ENCODE data around the gene GNA14. TPM values are rescaled to one million over a fixed set of nuclear protein-coding genes. Genes with fewer than 3 reads are reported as not detected.
"Not testable (repeated sequence)": the region's sequence is repeated elsewhere in the genome, so short reads cannot be mapped to it uniquely, and the experiment has no call there.

GNA14 gene
- total RNA-seq, 3 donors from 2014 or later: 0.11 TPM; not detected in 1

DNA sequence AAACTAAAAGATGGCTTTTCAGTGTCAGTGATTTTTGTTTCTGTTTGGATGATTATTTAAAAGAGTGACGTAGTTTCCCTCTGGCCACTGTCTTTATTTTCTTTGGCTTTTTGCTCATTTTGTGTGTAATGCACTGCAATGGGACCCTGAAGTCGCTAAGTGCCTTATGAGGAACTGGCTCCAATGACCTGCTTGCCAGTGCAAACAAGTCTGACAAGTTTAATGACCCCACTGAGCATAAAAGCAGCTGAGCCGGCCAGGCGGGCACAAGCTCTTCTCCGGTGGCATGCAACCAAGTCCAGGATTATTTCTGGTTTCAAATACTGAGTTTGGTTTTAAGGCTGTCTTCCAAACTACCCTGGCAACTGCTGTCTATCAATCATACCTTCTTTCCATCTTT lies 15.6 kb upstream of the GNA14 start:
- no peaks in the 10 kb centered on the region for H3K9me3 Mint-ChIP-seq
- peaks cover 2% of the 10 kb centered on the region for H3K4me1 Mint-ChIP-seq (ENCODE audit: low read depth)
- ATAC-seq: no peak
- peaks cover 6% of the 10 kb centered on the region for H3K27me3 Mint-ChIP-seq (ENCODE audit: low read depth)
- DNase-seq: no peak
- H3K36me3 Mint-ChIP-seq (ENCODE audit: insufficient read depth): no peaks in the 10 kb centered on the region
- no peak overlapping the region for H3K4me3 Mint-ChIP-seq

DNA sequence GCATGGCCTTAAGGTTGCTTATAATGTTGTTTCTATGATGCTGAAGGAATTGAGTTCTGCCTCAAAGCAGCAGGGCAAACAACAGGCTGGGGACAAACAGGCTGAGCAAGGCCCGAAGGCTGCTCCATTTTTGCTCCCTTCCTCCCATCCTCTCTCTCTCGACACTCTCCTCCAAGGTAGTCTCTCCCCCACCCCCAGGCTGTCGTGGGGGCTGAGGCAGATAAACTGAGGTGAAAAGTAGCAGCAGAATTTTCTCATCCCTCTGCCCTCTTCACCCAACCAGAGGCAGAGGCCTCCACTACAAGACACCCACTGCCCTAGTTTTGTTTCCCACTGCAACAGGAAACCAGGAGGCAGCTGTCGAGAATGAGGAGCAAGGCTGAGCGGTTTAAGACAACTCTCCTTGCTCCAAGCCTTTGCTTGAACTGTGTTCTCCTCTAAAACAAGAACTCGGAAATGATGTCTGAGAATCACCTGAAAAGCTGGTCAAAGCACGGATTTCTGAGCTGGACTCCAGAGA lies 13.5 kb upstream of the GNA14 start:
- H3K4me3 Mint-ChIP-seq: no peak overlapping the region
- H3K9me3 Mint-ChIP-seq: no peaks in the 10 kb centered on the region
- ATAC-seq: no peak
- H3K36me3 Mint-ChIP-seq (ENCODE audit: insufficient read depth): no peaks in the 10 kb centered on the region
- H3K4me1 Mint-ChIP-seq (ENCODE audit: low read depth): peaks cover 2% of the 10 kb centered on the region
- H3K27me3 Mint-ChIP-seq (ENCODE audit: low read depth): peaks cover 6% of the 10 kb centered on the region
- no peak for DNase-seq

DNA sequence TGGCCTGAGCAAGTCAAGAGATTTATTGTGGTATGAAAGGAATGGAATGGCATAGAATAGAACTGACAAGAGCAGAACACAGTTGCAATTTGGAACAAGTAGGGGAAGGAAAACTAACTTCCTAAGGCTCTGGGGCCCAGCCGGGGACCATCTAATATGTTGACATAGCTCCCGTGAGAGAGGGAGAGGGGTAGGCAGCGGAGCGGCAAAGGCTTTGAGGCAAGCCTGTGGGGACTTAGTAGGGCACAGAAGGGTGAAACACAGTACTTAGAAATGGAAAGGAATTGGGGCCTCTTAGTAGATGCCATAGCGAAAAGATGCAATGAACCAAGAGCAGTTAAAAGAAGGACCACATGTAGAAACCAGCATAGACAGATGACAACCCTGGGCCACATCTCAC lies 11.8 kb upstream of the GNA14 start:
- no peaks in the 10 kb centered on the region for H3K9me3 Mint-ChIP-seq
- ATAC-seq (no peak), DNase-seq (no peak)
- no peak overlapping the region for H3K4me3 Mint-ChIP-seq
- peaks cover 9% of the 10 kb centered on the region for H3K27me3 Mint-ChIP-seq (ENCODE audit: low read depth)
- H3K4me1 Mint-ChIP-seq (ENCODE audit: low read depth): peaks cover 2% of the 10 kb centered on the region
- H3K36me3 Mint-ChIP-seq (ENCODE audit: insufficient read depth): no peaks in the 10 kb centered on the region

DNA sequence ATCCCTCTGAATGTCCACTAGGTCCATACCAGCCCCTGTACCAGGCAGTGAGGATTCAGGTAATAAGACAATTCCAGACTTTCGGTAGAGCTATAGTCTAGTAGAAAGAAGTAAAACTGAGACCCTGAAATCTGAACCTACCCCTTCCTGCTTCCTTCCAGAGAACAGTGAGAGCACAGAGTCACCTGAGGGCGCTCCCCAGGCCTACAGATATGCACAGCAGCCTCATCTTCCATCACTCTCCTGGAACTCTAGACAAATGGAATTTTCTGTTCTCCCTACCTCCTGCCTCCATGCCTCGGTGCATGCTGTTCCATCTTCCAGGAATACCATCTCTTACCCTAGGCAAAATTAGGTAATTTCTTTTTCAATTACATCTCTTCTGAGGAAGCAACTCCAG lies 3.1 kb upstream of the GNA14 start:
- H3K27me3 Mint-ChIP-seq (ENCODE audit: low read depth): peaks cover 31% of the 10 kb centered on the region
- no peak for ATAC-seq
- no peaks in the 10 kb centered on the region for H3K9me3 Mint-ChIP-seq
- no peaks in the 10 kb centered on the region for H3K36me3 Mint-ChIP-seq (ENCODE audit: insufficient read depth)
- H3K4me1 Mint-ChIP-seq (ENCODE audit: low read depth): peaks cover 15% of the 10 kb centered on the region
- DNase-seq: no peak
- no peak overlapping the region for H3K4me3 Mint-ChIP-seq

DNA sequence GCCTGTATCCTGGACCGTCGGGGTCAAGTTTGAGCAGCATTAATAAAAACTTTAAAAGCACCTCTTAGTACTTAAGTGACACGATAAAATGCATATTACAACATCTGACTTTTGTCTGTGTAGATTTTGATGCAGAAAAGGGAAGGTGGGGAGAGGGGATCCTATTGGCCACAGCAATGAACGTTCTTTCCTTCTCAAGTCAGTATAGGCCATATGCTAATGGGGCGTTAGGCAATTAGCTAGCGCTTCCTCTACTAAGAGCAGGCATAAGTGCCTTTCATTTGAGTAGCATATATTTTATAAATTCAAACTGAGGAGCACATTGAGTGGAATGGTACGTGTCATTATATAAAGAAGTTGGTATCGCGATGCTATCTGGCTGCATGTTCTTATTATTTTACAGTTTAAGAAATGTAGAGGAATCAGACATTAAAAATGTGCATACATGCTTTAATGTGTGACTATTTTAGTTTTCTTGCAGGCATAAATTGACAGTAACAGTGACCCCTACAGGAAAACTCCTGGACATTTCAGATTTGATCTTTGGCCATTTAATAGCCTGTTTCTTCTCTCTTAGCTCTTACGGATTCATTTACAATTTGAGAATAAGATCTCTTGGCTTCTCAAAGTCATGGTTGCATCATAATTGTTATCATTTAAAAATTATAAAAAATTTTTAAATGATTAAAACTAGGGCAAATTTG lies 1.1 kb upstream of the GNA14 start:
- Mint-ChIP-seq H3K27me3 (ENCODE audit: low read depth) (peaks cover 45% of the 10 kb centered on the region), H3K36me3 (ENCODE audit: insufficient read depth) (no peaks in the 10 kb centered on the region), H3K9me3 (no peaks in the 10 kb centered on the region), H3K4me3 (no peak overlapping the region), H3K4me1 (ENCODE audit: low read depth) (peaks cover 15% of the 10 kb centered on the region)
- ATAC-seq: no peak
- no peak for DNase-seq

DNA sequence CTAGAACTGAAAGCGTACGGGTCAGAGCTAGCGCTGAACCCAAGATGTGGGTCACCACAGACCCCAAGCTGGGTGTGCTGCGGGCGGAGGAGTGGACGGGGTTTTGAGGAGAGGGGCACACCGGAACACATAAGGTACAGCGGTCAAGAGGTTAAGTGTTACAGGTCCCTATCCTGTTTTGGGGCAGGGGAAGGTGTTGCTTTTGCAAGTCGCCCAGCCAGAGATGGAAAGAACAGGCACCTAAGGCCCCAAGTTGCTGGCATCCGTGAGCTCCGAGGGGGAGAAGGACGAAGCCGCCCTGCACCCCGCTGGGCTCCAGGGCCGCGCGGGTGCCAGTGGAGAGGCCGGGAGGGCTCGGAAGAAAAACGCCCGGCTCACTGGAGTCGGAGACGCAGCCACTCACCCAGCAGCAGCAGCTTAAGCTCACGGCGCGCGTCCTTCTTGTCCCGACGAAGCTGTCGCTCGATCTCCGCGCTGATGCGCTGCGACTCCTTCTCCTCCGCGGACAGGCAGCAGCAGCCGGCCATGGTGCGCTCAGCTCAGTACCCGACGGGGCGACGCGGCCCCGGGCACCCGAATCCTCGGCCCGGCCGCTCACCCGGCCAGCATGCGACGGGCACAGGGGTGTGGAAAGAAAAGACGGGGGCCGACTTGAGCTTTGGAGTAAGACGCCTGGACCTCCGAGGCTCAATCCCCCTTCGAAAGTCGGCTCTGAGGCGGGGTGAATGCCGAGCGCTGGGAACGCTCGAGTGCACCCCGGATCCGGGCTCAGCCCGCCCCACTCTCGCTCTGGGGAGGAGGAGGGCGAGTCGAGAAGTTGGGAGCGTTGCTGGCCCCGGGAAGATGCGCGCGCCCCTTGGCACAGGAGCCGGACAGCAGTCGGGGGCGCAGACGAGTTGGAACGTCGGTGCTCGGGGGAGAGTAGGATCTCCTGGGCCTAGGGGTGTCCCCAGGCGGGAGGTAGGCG lies 572 bp downstream of the GNA14 start:
- H3K9me3 Mint-ChIP-seq: no peaks in the 10 kb centered on the region
- peaks cover 15% of the 10 kb centered on the region for H3K4me1 Mint-ChIP-seq (ENCODE audit: low read depth)
- peaks cover 45% of the 10 kb centered on the region for H3K27me3 Mint-ChIP-seq (ENCODE audit: low read depth)
- H3K4me3 Mint-ChIP-seq: peak overlapping the region; percentile 60
- no peak for DNase-seq
- no peaks in the 10 kb centered on the region for H3K36me3 Mint-ChIP-seq (ENCODE audit: insufficient read depth)
- ATAC-seq: peak in 1 of 2 donors; percentile 57

DNA sequence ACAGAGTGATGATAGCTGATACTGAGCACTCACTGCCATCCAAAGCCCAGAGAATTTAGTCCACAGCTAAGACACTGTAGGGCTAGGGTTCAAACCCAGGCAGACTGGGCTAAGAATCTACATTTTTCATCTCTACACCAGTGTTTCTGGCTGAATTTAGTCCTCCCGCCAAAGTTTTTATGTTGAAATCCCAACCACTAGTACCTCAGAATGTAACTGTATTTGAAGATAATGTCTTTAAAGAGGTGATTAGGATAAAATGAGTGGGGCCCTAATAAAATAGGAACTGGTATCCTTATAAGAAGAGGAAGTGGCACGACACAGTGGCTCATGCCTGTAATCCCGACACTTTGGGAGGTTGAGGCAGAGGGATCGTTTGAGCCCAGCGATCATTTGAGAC lies 4.3 kb downstream of the GNA14 start:
- ATAC-seq: no peak
- H3K4me3 Mint-ChIP-seq: no peak overlapping the region
- peaks cover 42% of the 10 kb centered on the region for H3K27me3 Mint-ChIP-seq (ENCODE audit: low read depth)
- H3K36me3 Mint-ChIP-seq (ENCODE audit: insufficient read depth): no peaks in the 10 kb centered on the region
- H3K4me1 Mint-ChIP-seq (ENCODE audit: low read depth): peaks cover 14% of the 10 kb centered on the region
- no peak for DNase-seq
- H3K9me3 Mint-ChIP-seq: no peaks in the 10 kb centered on the region

DNA sequence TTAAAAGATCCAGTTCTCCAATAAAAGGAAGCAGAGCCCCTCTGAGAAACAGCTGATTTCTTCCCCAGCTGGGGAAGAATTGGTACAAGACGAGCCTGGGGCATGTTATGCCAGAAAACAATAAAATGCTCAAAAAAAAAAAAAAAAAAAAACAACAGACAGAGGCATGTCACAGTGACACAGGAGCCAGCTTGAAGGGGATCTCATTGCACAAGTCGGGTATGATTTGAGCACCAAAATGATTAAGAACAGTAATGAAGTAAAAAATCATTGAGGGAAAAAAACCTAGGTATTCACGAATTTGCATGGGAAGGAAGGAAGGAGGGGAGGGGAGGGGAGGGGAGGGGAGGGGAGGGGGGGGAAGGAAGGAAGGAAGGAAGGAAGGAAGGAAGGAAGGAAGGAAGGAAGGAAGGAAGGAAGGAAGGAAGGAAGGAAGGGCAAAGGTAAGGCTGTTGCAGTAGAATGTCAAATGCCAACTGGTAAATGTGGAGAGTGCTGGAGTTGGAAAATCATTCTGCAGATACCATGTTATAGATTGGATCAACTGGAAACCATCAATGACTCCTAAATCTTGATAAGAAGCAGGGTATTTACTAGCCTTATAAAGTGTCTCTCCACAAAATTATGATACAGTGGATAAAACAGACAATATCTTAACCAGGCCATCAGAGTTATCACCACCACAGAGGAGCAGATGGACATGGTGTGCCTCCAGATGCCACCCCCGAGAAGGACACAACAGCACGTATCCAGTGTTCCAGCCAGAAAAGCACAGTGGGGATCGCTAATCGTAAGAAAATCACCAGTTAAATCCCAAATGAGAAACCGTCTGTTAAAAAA lies 7.2 kb downstream of the GNA14 start:
- peaks cover 23% of the 10 kb centered on the region for H3K27me3 Mint-ChIP-seq (ENCODE audit: low read depth)
- no peaks in the 10 kb centered on the region for H3K4me1 Mint-ChIP-seq (ENCODE audit: low read depth)
- ATAC-seq: no peak
- no peaks in the 10 kb centered on the region for H3K9me3 Mint-ChIP-seq
- no peak for DNase-seq
- no peaks in the 10 kb centered on the region for H3K36me3 Mint-ChIP-seq (ENCODE audit: insufficient read depth)
- H3K4me3 Mint-ChIP-seq: no peak overlapping the region

DNA sequence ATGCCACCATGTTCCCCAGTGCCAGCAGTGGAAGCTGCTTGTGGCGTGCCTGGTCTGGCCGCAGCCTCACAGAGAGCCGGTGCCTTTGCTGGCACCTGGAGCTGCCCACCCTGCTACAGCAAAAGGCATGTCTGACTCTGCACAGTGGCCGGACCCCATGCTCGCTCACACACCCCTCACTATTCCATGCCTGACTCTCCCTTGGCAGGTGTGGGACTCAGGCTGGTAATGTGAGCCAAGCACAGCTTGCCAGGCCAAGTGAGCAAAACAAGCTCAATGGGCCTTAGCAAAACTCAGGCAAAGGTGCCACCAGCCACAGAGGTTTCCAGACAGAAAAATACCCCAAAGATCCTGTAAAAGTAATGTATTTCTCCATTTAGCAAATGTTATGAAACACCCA lies 15.5 kb downstream of the GNA14 start:
- H3K27me3 Mint-ChIP-seq (ENCODE audit: low read depth): peaks cover 2% of the 10 kb centered on the region
- no peaks in the 10 kb centered on the region for H3K9me3 Mint-ChIP-seq
- ATAC-seq (no peak), DNase-seq (no peak)
- H3K36me3 Mint-ChIP-seq (ENCODE audit: insufficient read depth): no peaks in the 10 kb centered on the region
- no peaks in the 10 kb centered on the region for H3K4me1 Mint-ChIP-seq (ENCODE audit: low read depth)
- no peak overlapping the region for H3K4me3 Mint-ChIP-seq

DNA sequence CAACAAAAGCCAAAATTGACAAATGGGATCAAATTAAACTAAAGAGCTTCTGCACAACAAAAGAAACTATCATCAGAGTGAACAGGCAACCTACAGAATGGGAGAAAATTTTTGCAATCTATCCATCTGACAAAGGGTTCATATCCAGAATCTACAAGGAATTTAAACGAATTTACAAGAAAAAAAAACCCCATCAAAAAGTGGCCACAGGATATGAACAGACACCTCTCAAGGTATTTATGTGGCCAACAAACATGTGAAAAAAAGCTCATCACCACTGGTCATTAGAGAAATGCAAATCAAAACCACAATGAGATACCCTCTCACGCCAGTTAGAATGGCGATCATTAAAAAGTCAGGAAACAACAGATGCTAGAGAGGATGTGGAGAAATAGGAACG lies 19.3 kb downstream of the GNA14 start:
- not testable (repeated sequence) for H3K27me3 Mint-ChIP-seq (ENCODE audit: low read depth); H3K4me3 Mint-ChIP-seq; H3K4me1 Mint-ChIP-seq (ENCODE audit: low read depth); H3K36me3 Mint-ChIP-seq (ENCODE audit: insufficient read depth); DNase-seq; ATAC-seq
- H3K9me3 Mint-ChIP-seq: peaks cover 14% of the 10 kb centered on the region

DNA sequence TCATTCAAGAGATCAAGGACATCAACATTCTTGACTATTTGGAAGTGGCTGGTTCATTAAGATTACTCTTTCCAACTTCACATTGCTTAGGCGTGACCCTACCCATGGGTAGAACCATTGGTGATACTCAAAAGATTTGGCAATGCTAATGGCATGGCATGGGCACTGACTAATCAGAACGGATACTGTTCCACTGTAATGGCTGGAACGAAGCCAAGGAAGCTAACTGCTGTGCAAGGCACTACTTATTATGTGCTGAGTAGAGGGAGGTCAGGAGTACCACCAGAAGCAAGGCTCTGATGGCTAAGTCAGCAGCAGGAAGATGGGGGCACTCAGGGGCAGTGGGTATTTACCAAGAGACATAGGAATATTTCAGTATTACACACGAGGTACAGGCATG lies 31.9 kb downstream of the GNA14 start:
- no peak overlapping the region for H3K4me3 Mint-ChIP-seq
- H3K27me3 Mint-ChIP-seq (ENCODE audit: low read depth): peaks cover 9% of the 10 kb centered on the region
- DNase-seq: no peak
- no peak for ATAC-seq
- H3K4me1 Mint-ChIP-seq (ENCODE audit: low read depth): no peaks in the 10 kb centered on the region
- no peaks in the 10 kb centered on the region for H3K36me3 Mint-ChIP-seq (ENCODE audit: insufficient read depth)
- H3K9me3 Mint-ChIP-seq: no peaks in the 10 kb centered on the region

DNA sequence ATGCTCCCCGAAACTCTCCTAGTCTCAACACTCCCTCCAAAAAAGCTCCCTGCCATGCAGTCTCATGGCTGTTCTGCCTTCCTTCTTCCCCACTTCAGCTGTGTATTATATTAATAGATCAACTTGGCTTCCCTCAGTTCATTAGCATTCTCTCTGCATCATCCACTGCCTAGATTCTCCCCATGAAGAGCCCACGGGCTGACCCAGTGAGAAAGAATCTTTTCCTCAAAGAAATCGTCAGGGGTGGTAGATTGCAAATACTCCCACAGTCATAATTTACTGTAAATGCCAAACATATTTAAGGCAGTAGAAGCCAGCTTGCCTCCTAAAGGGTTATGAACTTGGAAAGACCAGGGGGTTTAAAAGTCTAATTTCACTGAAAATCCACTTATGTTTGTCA lies 33.5 kb downstream of the GNA14 start:
- Mint-ChIP-seq H3K9me3 (no peaks in the 10 kb centered on the region), H3K4me3 (no peak overlapping the region), H3K36me3 (ENCODE audit: insufficient read depth) (no peaks in the 10 kb centered on the region), H3K27me3 (ENCODE audit: low read depth) (peaks cover 9% of the 10 kb centered on the region), H3K4me1 (ENCODE audit: low read depth) (no peaks in the 10 kb centered on the region)
- DNase-seq: no peak
- no peak for ATAC-seq

DNA sequence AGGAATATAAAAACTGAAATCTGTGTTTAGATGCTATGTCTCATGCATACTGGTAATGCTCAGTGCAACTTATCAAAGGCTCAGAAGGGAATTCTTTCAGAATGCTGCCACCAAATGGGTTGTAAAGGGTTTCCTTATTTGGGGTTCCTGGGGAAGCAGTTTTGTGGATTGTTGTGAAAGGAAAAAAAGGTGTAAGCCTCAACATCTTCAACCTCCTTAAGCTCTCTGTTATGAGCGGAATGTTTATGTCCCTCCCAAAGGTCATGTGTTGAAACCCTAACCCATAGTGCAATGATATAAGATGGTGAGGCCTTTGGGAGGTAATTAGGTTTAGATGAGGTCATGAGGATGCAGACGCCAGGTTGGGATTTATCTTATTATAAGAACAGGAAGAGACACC lies 41.6 kb downstream of the GNA14 start:
- peaks cover 14% of the 10 kb centered on the region for H3K27me3 Mint-ChIP-seq (ENCODE audit: low read depth)
- no peaks in the 10 kb centered on the region for H3K36me3 Mint-ChIP-seq (ENCODE audit: insufficient read depth)
- no peaks in the 10 kb centered on the region for H3K4me1 Mint-ChIP-seq (ENCODE audit: low read depth)
- ATAC-seq: no peak
- no peak overlapping the region for H3K4me3 Mint-ChIP-seq
- DNase-seq: no peak
- H3K9me3 Mint-ChIP-seq: no peaks in the 10 kb centered on the region
